Measurements from ENCODE around the gene ENO3.

ENO3 gene

GRCh38 chr17:4938688-4939545, 12.0 kb upstream of the ENO3 start:
- no peaks in the 10 kb centered on the region for H3K9me3 ChIP-seq
- H3K4me3 ChIP-seq = peak overlapping the region; percentile 83 to 91
- H3K36me3 ChIP-seq = peaks cover 31 to 52% (median 34%) of the 10 kb centered on the region in 3 donors
- no peak for TF ChIP-seq CTCF (IDR thresholded peaks at IDR 0.05)
- H3K4me1 ChIP-seq = peaks cover 4 to 50% (median 34%) of the 10 kb centered on the region in 4 donors
- H3K27ac ChIP-seq = peak overlapping the region; percentile 85
- intact Hi-C loops (cut with DNase I; ENCODE audit: low total_unique reads) = loop anchor here (5.0 kb wide), 1 partner anchor 43 kb away; no protein-coding TSS in a partner anchor
- no peak for DNase-seq
- H3K27me3 ChIP-seq = no peaks in the 10 kb centered on the region

- Histone ChIP-seq H3K9me3 (no peaks in the 10 kb centered on the region), H3K27ac (peak overlapping the region; percentile 85), H3K36me3 (peaks cover 36 to 58% (median 39%) of the 10 kb centered on the region in 3 donors), H3K4me1 (peaks cover 4 to 49% (median 38%) of the 10 kb centered on the region in 4 donors), H3K27me3 (no peaks in the 10 kb centered on the region), H3K4me3 (peak overlapping the region; percentile 83 to 91)
- no peak for TF ChIP-seq CTCF (IDR thresholded peaks at IDR 0.05)
- intact Hi-C loops (cut with DNase I; ENCODE audit: low total_unique reads) = loop anchor here (5.0 kb wide), 1 partner anchor 43 kb away; no protein-coding TSS in a partner anchor
- no peak for DNase-seq
Measured at GRCh38 chr17:4939546-4939795, 11.4 kb upstream of the ENO3 start.

- Histone ChIP-seq H3K27ac (peak within 1 kb of the TSS; percentile 85), H3K4me3 (peak within 1 kb of the TSS; percentile 83 to 91), H3K4me1 (peaks cover 4 to 54% (median 42%) of the 10 kb centered on the region in 4 donors), H3K9me3 (no peaks in the 10 kb centered on the region), H3K27me3 (no peaks in the 10 kb centered on the region), H3K36me3 (peaks cover 41 to 63% (median 44%) of the 10 kb centered on the region in 3 donors)
- no peak for TF ChIP-seq CTCF (IDR thresholded peaks at IDR 0.05)
- intact Hi-C loops (cut with DNase I; ENCODE audit: low total_unique reads) = loop anchor here (5.0 kb wide), 1 partner anchor 42 kb away; no protein-coding TSS in a partner anchor
- peak; percentile 95 to 98 for DNase-seq
Measured at GRCh38 chr17:4939796-4940554, 10.9 kb upstream of the ENO3 start, which contains the start of the genes RNF167 and SLC25A11. Gene RNF167, plus strand, starts transcription at chr17:4940268. Its CDS starts 642 bp downstream, at chr17:4940910. Gene SLC25A11, minus strand, starts transcription at chr17:4940046. Its CDS starts 136 bp downstream, at chr17:4939910.

GRCh38 chr17:4940555-4941318, 10.2 kb upstream of the ENO3 start:
- peak overlapping the region; percentile 83 to 91 for H3K4me3 ChIP-seq
- peak in 1 of 2 donors; percentile 84 for DNase-seq
- no peak for TF ChIP-seq CTCF (IDR thresholded peaks at IDR 0.05)
- H3K4me1 ChIP-seq = peaks cover 6 to 61% (median 50%) of the 10 kb centered on the region in 4 donors
- no peaks in the 10 kb centered on the region for H3K9me3 ChIP-seq
- intact Hi-C loops (cut with DNase I; ENCODE audit: low total_unique reads) = no loop called here
- peaks cover 46 to 67% (median 49%) of the 10 kb centered on the region in 3 donors for H3K36me3 ChIP-seq
- no peaks in the 10 kb centered on the region for H3K27me3 ChIP-seq
- H3K27ac ChIP-seq = peak overlapping the region; percentile 85

GRCh38 chr17:4941319-4941610, 9.7 kb upstream of the ENO3 start:
- H3K36me3 ChIP-seq = peaks cover 51 to 67% (median 54%) of the 10 kb centered on the region in 3 donors
- H3K4me3 ChIP-seq = peak overlapping the region; percentile 83 to 91
- no peaks in the 10 kb centered on the region for H3K9me3 ChIP-seq
- intact Hi-C loops (cut with DNase I; ENCODE audit: low total_unique reads) = no loop called here
- no peaks in the 10 kb centered on the region for H3K27me3 ChIP-seq
- H3K27ac ChIP-seq = peak overlapping the region; percentile 85
- DNase-seq = no peak
- no peak for TF ChIP-seq CTCF (IDR thresholded peaks at IDR 0.05)
- H3K4me1 ChIP-seq = peaks cover 9 to 67% (median 55%) of the 10 kb centered on the region in 4 donors

Data from tibial artery (tissue), 4 donors.